Neural progenitor cell (in vitro differentiated cells): ENCODE data around the gene MMP2.

Source experiments
- EZH2 ChIP-seq: fragments of 200-600 bp; sonication (generic); IDR thresholded peaks from 2 replicates; pipeline ENCODE4 v1.6.1; 2017; ENCODE audit warnings: antibody characterized with exemption, mild to moderate bottlenecking, moderate library complexity
- EZH2phosphoT487 ChIP-seq: fragments of 200-600 bp; sonication (generic); IDR thresholded peaks from 2 replicates; pipeline ENCODE4 v1.6.1; 2017; ENCODE audit warnings: antibody characterized with exemption
- TF ChIP-seq, protein P1 (sequence below): fragments of 200-600 bp; sonication (generic); IDR thresholded peaks from 2 replicates; pipeline ENCODE4 v1.5.1; 2017; ENCODE audit warnings: antibody characterized with exemption, mild to moderate bottlenecking

DNA sequence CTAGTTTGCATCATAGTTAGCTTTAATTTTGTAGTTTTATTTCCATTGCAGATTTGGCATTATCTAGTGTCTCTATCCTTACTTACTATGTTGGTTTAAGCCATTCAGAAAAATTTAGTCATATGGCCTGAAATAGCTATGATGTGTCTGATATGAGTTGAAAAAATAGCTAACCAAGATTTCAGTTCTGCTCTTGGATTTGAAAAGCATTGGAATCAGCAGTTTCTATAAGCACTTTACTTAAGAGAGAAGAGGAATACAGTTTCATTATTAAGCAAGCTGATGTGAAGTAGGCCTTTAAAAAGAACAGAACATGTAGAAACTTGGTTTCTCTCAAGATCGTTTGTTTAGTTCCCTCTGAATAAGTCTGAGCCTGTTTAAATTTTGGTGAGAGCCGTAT, 55.8 kb downstream of the MMP2 start:
- TF ChIP-seq, protein P1, sequence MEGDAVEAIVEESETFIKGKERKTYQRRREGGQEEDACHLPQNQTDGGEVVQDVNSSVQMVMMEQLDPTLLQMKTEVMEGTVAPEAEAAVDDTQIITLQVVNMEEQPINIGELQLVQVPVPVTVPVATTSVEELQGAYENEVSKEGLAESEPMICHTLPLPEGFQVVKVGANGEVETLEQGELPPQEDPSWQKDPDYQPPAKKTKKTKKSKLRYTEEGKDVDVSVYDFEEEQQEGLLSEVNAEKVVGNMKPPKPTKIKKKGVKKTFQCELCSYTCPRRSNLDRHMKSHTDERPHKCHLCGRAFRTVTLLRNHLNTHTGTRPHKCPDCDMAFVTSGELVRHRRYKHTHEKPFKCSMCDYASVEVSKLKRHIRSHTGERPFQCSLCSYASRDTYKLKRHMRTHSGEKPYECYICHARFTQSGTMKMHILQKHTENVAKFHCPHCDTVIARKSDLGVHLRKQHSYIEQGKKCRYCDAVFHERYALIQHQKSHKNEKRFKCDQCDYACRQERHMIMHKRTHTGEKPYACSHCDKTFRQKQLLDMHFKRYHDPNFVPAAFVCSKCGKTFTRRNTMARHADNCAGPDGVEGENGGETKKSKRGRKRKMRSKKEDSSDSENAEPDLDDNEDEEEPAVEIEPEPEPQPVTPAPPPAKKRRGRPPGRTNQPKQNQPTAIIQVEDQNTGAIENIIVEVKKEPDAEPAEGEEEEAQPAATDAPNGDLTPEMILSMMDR = no peak
- no peak for TF ChIP-seq EZH2phosphoT487
- TF ChIP-seq EZH2 = no peak
